Stomach (tissue), 4 donors: ENCODE data around the gene SLC22A14.

Experiments used
- CTCF ChIP-seq, 7 experiments: fragments of 450-650 bp in 4 of 7; fragments of 200-600 bp in 3 of 7; sonication (generic) in 3 of 7; IDR thresholded peaks; one replicate each; pipeline ENCODE4 v1.5.1; 2016 to 2019; ENCODE audit warnings: antibody characterized with exemption in 7 of 7, control low read depth in 2 of 7, mild to moderate bottlenecking in 1 of 7
- POLR2A ChIP-seq, 4 donors: fragments of 450-650 bp; IDR thresholded peaks; one replicate each; pipeline ENCODE4 v1.6.1; 2016; ENCODE audit warnings: antibody characterized with exemption in 4 of 4, control low read depth in 2 of 4, mild to moderate bottlenecking in 1 of 4, moderate library complexity in 1 of 4

GRCh38 chr3:38276917-38277630 is 5.0 kb upstream of the SLC22A14 start:
- TF ChIP-seq CTCF (IDR thresholded peaks at IDR 0.05), result no peak
- TF ChIP-seq POLR2A (IDR thresholded peaks at IDR 0.05), result no peak
